HepG2 (cell line): Measurements from ENCODE around the gene U2AF1L4. TPM values are rescaled to one million over a fixed set of nuclear protein-coding genes. Genes with fewer than 3 reads are reported as not detected.
A peak's percentile ranks its signal among the peaks of the same experiment; 100 is the strongest.

Source experiments
- ARNTL ChIP-seq: sonication (generic); formaldehyde crosslinking; IDR thresholded peaks from 2 replicates; pipeline ENCODE4 v1.4.0; 2020; ENCODE audit warnings: mild to moderate bottlenecking, missing genetic modification reagents
- ATF7-NPFF ChIP-seq: sonication (generic); formaldehyde crosslinking; IDR thresholded peaks from 2 replicates; pipeline ENCODE4 v1.8.1; 2023; ENCODE audit warnings: mild to moderate bottlenecking, low read depth, missing genetic modification reagents, moderate library complexity
- CCAR2 ChIP-seq: fragments of 200-400 bp; formaldehyde crosslinking; optimal IDR thresholded peaks from 2 replicates; pipeline ENCODE3; 2018; ENCODE audit warnings: low read depth, mild to moderate bottlenecking, low read length, moderate library complexity
- CERS6 ChIP-seq: sonication (generic); formaldehyde crosslinking; IDR thresholded peaks from 2 replicates; pipeline ENCODE4 v1.5.0; 2020; ENCODE audit warnings: missing genetic modification reagents
- HDAC2 ChIP-seq: sonication (generic); formaldehyde crosslinking; IDR thresholded peaks from 2 replicates; pipeline ENCODE4 v1.4.0; 2020; ENCODE audit warnings: missing genetic modification reagents
- HHEX ChIP-seq: IDR thresholded peaks from 2 replicates; pipeline ENCODE4 v1.6.1; 2016; ENCODE audit warnings: control low read depth
- IKZF1 ChIP-seq: fragments of 450-650 bp; IDR thresholded peaks from 2 replicates; pipeline ENCODE4 v1.7.1; 2016
- IRF9 ChIP-seq: sonication (generic); formaldehyde crosslinking; IDR thresholded peaks from 2 replicates; pipeline ENCODE4 v1.8.0; 2022; ENCODE audit warnings: missing genetic modification reagents, mild to moderate bottlenecking, borderline replicate concordance
- KAT8 ChIP-seq: IDR thresholded peaks from 2 replicates; pipeline ENCODE4 v1.6.1; 2016; ENCODE audit warnings: missing genetic modification reagents, missing compliant biosample characterization
- KLF12 ChIP-seq: sonication (generic); formaldehyde crosslinking; IDR thresholded peaks from 2 replicates; pipeline ENCODE4 v1.4.0; 2020; ENCODE audit warnings: missing genetic modification reagents, borderline replicate concordance
- PHF5A ChIP-seq: IDR thresholded peaks from one replicate; pipeline ENCODE4 v1.6.1; 2018; ENCODE audit warnings: low read depth, missing genetic modification reagents; ENCODE audit not compliant: unreplicated experiment
- SKI ChIP-seq: fragments of 450-650 bp; IDR thresholded peaks from one replicate; pipeline ENCODE4 v1.6.1; 2018; ENCODE audit warnings: mild to moderate bottlenecking; ENCODE audit not compliant: partially characterized antibody
- SP1 ChIP-seq, 2 experiments: fragments of 450-650 bp in 1 of 2; sonication (generic) in 1 of 2; formaldehyde crosslinking in 1 of 2; IDR thresholded peaks; 2 replicates each; pipeline versions ENCODE4 v1.4.0 to v1.6.1; 2016 to 2020; ENCODE audit warnings: missing genetic modification reagents in 1 of 2
- SP5 ChIP-seq: IDR thresholded peaks from 2 replicates; pipeline ENCODE4 v1.6.1; 2016; ENCODE audit warnings: low read depth, borderline replicate concordance
- TARDBP ChIP-seq: sonication (generic); formaldehyde crosslinking; IDR thresholded peaks from 2 replicates; pipeline ENCODE4 v1.8.0; 2022; ENCODE audit warnings: mild to moderate bottlenecking, missing genetic modification reagents
- ZFP62 ChIP-seq: sonication (generic); formaldehyde crosslinking; IDR thresholded peaks from 2 replicates; pipeline ENCODE4 v1.4.0; 2020; ENCODE audit warnings: missing genetic modification reagents
- ZFX ChIP-seq: sonication (generic); formaldehyde crosslinking; IDR thresholded peaks from 2 replicates; pipeline ENCODE4 v1.4.0; 2020; ENCODE audit warnings: mild to moderate bottlenecking, low read depth, missing genetic modification reagents, moderate library complexity
- ZNF282 ChIP-seq: fragments of 450-650 bp; IDR thresholded peaks from 2 replicates; pipeline ENCODE4 v1.6.1; 2018; ENCODE audit not compliant: partially characterized antibody
- ZNF296 ChIP-seq: sonication (generic); formaldehyde crosslinking; conservative IDR thresholded peaks from 2 replicates; pipeline ENCODE4 v1.5.0; 2020; ENCODE audit warnings: mild to moderate bottlenecking, missing genetic modification reagents
- ZNF430 ChIP-seq: sonication (generic); formaldehyde crosslinking; IDR thresholded peaks from 2 replicates; pipeline ENCODE4 v1.9.0; 2021; ENCODE audit warnings: mild to moderate bottlenecking, missing genetic modification reagents
- ZNF672 ChIP-seq: sonication (generic); formaldehyde crosslinking; IDR thresholded peaks from 2 replicates; pipeline ENCODE4 v1.8.1; 2022; ENCODE audit warnings: missing genetic modification reagents
- ZNF788 ChIP-seq: sonication (generic); formaldehyde crosslinking; IDR thresholded peaks from 2 replicates; pipeline ENCODE4 v1.5.0; 2020; ENCODE audit warnings: mild to moderate bottlenecking, missing genetic modification reagents, borderline replicate concordance
- ZNF83 ChIP-seq: sonication (generic); formaldehyde crosslinking; IDR thresholded peaks from 2 replicates; pipeline ENCODE4 v1.4.0; 2020; ENCODE audit warnings: missing genetic modification reagents, mild to moderate bottlenecking, borderline replicate concordance
- ZNF891 ChIP-seq: sonication (generic); formaldehyde crosslinking; IDR thresholded peaks from 2 replicates; pipeline ENCODE4 v1.5.0; 2020; ENCODE audit warnings: mild to moderate bottlenecking, missing genetic modification reagents
- ZSCAN22 ChIP-seq: sonication (generic); formaldehyde crosslinking; IDR thresholded peaks from 2 replicates; pipeline ENCODE4 v1.4.0; 2020; ENCODE audit warnings: mild to moderate bottlenecking, missing genetic modification reagents
- polyA plus RNA-seq, 8 experiments: library from polyadenylated mRNA; depleted of rRNA in 3 of 8; stranded (reverse) in 7 of 8; unstranded in 1 of 8; fragments of >200 nt; fragmentation: Illumina TruSeq in 4 of 8; extraction: Trizol in 4 of 8; gene quantifications; 2 replicates each; pipeline versions ENCODE4 v1.2.1 to v1.2.3, GENCODE V29; 2011 to 2016; ENCODE audit warnings: low read depth in 4 of 8, missing spikeins in 1 of 8, mixed read lengths in 1 of 8; ENCODE audit not compliant: insufficient read depth in 1 of 8
- total RNA-seq, 5 experiments: library from RNA; depleted of rRNA; stranded (reverse); fragments of >200 nt; fragmentation: Illumina TruSeq; extraction: Trizol; gene quantifications; 2 replicates each; pipeline ENCODE4 v1.2.3, GENCODE V29; 2016; ENCODE audit warnings: low read depth in 1 of 5

The U2AF1L4 gene
- total and polyA plus RNA-seq, 2 of the 13 experiments (the other 11 are each of a cell fraction or from before 2014, with no cell fraction given) = 7.9 to 15.4 TPM

- TF ChIP-seq ZFP62 (CRISPR knock-in tag) (no peak), SKI (peak; percentile 30), ZSCAN22 (CRISPR knock-in tag) (no peak), SP5 (CRISPR knock-in tag) (0 out of 2 replicates have a peak, but pooled peaks have one; percentile 14), KLF12 (CRISPR knock-in tag) (0 out of 2 replicates have a peak, but pooled peaks have one; percentile 9), PHF5A (CRISPR knock-in tag) (no peak), ARNTL (CRISPR knock-in tag) (no peak), ZNF296 (CRISPR knock-in tag) (no peak), ATF7-NPFF (CRISPR knock-in tag) (no peak), ZNF282 (no peak), ZFX (CRISPR knock-in tag) (peak; percentile 86), CERS6 (CRISPR knock-in tag) (no peak), ZNF672 (CRISPR knock-in tag) (no peak), TARDBP (CRISPR knock-in tag) (0 out of 2 replicates have a peak, but pooled peaks have one; percentile 41), HDAC2 (CRISPR knock-in tag) (peak; percentile 47), ZNF788 (no peak), IKZF1 (no peak), ZNF83 (CRISPR knock-in tag) (no peak), IRF9 (CRISPR knock-in tag) (no peak; the same call in 1 of the 2 replicates), SP1 (IDR thresholded peaks at IDR 0.05) (no peak), SP1 (CRISPR knock-in tag; IDR thresholded peaks at IDR 0.05) (peak; percentile 80), ZNF891 (CRISPR knock-in tag) (peak; percentile 90), KAT8 (CRISPR knock-in tag) (peak; percentile 42), CCAR2 (no peak), HHEX (CRISPR knock-in tag) (no peak), ZNF430 (CRISPR knock-in tag) (peak; percentile 79; the same call in 1 of the 2 replicates)
These were observed 4.6 kb downstream of the U2AF1L4 start (continued) for GRCh38 chr19:35740423-35741202.
